ENCODE measurements around the gene ANLN. TPM values are rescaled to one million over a fixed set of nuclear protein-coding genes. Genes with fewer than 3 reads are reported as not detected.

Gene ANLN
- total and polyA plus RNA-seq, 3 donors from 2014 or later: 17.3 to 35.5 (median 17.6) TPM

- WGBS, 2 donors: 78 to 94% methylated on average over 1 of the region's 1 CpG
Measured at GRCh38 chr7:36405409-36405803, 15.7 kb downstream of the ANLN start.

DNA sequence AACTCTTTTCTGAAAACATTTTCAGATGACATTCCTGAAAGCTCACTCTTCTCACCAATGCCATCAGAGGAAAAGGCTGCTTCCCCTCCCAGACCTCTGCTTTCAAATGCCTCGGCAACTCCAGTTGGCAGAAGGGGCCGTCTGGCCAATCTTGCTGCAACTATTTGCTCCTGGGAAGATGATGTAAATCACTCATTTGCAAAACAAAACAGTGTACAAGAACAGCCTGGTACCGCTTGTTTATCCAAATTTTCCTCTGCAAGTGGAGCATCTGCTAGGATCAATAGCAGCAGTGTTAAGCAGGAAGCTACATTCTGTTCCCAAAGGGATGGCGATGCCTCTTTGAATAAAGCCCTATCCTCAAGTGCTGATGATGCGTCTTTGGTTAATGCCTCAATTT lies 16.5 kb downstream of the ANLN start:
- Histone ChIP-seq H3K9me3 (no peaks in the 10 kb centered on the region), H3K4me3 (no peak overlapping the region), H3K36me3 (ENCODE audit: low read depth, missing control alignments) (no peaks in the 10 kb centered on the region), H3K4me1 (no peaks in the 10 kb centered on the region), H3K27me3 (no peaks in the 10 kb centered on the region), H3K27ac (no peak overlapping the region)
- DNase-seq: no peak
- intact Hi-C loops (cut with DNase I; ENCODE audit: low total_unique reads): no loop called here
- WGBS, 2 donors: 77 to 86% methylated on average over 5 of the region's 5 CpGs
- TF ChIP-seq, protein P1, sequence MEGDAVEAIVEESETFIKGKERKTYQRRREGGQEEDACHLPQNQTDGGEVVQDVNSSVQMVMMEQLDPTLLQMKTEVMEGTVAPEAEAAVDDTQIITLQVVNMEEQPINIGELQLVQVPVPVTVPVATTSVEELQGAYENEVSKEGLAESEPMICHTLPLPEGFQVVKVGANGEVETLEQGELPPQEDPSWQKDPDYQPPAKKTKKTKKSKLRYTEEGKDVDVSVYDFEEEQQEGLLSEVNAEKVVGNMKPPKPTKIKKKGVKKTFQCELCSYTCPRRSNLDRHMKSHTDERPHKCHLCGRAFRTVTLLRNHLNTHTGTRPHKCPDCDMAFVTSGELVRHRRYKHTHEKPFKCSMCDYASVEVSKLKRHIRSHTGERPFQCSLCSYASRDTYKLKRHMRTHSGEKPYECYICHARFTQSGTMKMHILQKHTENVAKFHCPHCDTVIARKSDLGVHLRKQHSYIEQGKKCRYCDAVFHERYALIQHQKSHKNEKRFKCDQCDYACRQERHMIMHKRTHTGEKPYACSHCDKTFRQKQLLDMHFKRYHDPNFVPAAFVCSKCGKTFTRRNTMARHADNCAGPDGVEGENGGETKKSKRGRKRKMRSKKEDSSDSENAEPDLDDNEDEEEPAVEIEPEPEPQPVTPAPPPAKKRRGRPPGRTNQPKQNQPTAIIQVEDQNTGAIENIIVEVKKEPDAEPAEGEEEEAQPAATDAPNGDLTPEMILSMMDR (IDR thresholded peaks at IDR 0.05): no peak
- no peak for TF ChIP-seq POLR2A (IDR thresholded peaks at IDR 0.05)

More at GRCh38 chr7:36405409-36405803, 15.7 kb downstream of the ANLN start:
- no peak for DNase-seq
- Histone ChIP-seq H3K27me3 (no peaks in the 10 kb centered on the region), H3K9me3 (no peaks in the 10 kb centered on the region), H3K27ac (no peak overlapping the region), H3K36me3 (ENCODE audit: low read depth, missing control alignments) (no peaks in the 10 kb centered on the region), H3K4me1 (no peaks in the 10 kb centered on the region), H3K4me3 (no peak overlapping the region)
- TF ChIP-seq POLR2A (IDR thresholded peaks at IDR 0.05): no peak
- TF ChIP-seq, protein P1 (IDR thresholded peaks at IDR 0.05): no peak
- intact Hi-C loops (cut with DNase I; ENCODE audit: low total_unique reads): no loop called here

GRCh38 chr7:36407636-36408550 lies 18.2 kb downstream of the ANLN start:
- H3K27me3 ChIP-seq: no peaks in the 10 kb centered on the region
- H3K4me3 ChIP-seq: no peak overlapping the region
- no peak overlapping the region for H3K27ac ChIP-seq
- no peak for DNase-seq
- no peaks in the 10 kb centered on the region for H3K36me3 ChIP-seq (ENCODE audit: low read depth, missing control alignments)
- WGBS, 2 donors: 92 to 95% methylated on average over 8 of the region's 8 CpGs
- no peaks in the 10 kb centered on the region for H3K4me1 ChIP-seq
- intact Hi-C loops (cut with DNase I; ENCODE audit: low total_unique reads): no loop called here
- no peaks in the 10 kb centered on the region for H3K9me3 ChIP-seq
- TF ChIP-seq POLR2A (IDR thresholded peaks at IDR 0.05): no peak
- TF ChIP-seq, protein P1 (IDR thresholded peaks at IDR 0.05): no peak

DNA sequence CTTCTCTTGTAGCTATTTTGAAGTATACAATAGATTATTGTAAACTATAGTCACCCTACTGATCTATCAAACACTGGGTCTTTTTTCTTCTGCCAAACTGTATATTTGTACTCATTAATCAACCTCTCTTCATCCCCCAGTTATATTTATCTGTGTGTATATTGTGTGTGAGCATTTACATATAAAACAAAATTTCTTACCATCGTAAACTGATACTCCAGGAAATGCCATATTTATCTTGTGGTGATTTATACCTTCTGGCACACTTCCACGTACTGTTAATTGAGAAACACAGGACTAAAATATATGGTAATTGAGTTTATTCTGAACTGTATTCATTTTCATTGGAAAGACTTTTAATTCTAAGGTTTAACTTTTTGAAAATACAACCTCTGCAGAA lies 18.9 kb downstream of the ANLN start:
- TF ChIP-seq, protein P1 (IDR thresholded peaks at IDR 0.05): no peak
- TF ChIP-seq POLR2A (IDR thresholded peaks at IDR 0.05): no peak
- no peak for DNase-seq
- Histone ChIP-seq H3K36me3 (ENCODE audit: low read depth, missing control alignments) (no peaks in the 10 kb centered on the region), H3K9me3 (no peaks in the 10 kb centered on the region), H3K4me1 (no peaks in the 10 kb centered on the region), H3K27ac (no peak overlapping the region), H3K27me3 (no peaks in the 10 kb centered on the region), H3K4me3 (no peak overlapping the region)
- 66 to 79% methylated on average over 2 of the region's 2 CpGs for WGBS, 2 donors
- intact Hi-C loops (cut with DNase I; ENCODE audit: low total_unique reads): no loop called here
